HepG2 (cell line): ENCODE data around the gene NUDT17. TPM values are rescaled to one million over a fixed set of nuclear protein-coding genes. Genes with fewer than 3 reads are reported as not detected.

Experiments used
- BCL3 ChIP-seq: sonication (generic); formaldehyde crosslinking; IDR thresholded peaks from 2 replicates; pipeline ENCODE4 v1.5.1; 2020; ENCODE audit warnings: mild to moderate bottlenecking, missing genetic modification reagents, moderate library complexity
- CHD2 ChIP-seq: IDR thresholded peaks from 2 replicates; pipeline ENCODE4 v1.6.1; 2011; ENCODE audit warnings: low read depth, low read length, improper control_type of control experiment
- FOXA3 ChIP-seq: IDR thresholded peaks from 2 replicates; pipeline ENCODE4 v1.6.1; 2016; ENCODE audit warnings: missing genetic modification reagents, missing compliant biosample characterization
- HDAC1 ChIP-seq: sonication (generic); formaldehyde crosslinking; IDR thresholded peaks from 2 replicates; pipeline ENCODE4 v1.5.1; 2020; ENCODE audit warnings: mild to moderate bottlenecking, missing genetic modification reagents
- HMG20A ChIP-seq: IDR thresholded peaks from 2 replicates; pipeline ENCODE4 v1.6.1; 2016; ENCODE audit warnings: borderline replicate concordance
- PITX1 ChIP-seq: sonication (generic); formaldehyde crosslinking; IDR thresholded peaks from 2 replicates; pipeline ENCODE4 v1.5.1; 2020; ENCODE audit warnings: mild to moderate bottlenecking, missing genetic modification reagents
- POGZ ChIP-seq: sonication (generic); formaldehyde crosslinking; IDR thresholded peaks from 2 replicates; pipeline ENCODE4 v1.4.0; 2020; ENCODE audit warnings: mild to moderate bottlenecking, missing genetic modification reagents
- USF2 ChIP-seq, 2 experiments: sonication (generic) in 1 of 2; formaldehyde crosslinking in 1 of 2; IDR thresholded peaks; 2 replicates each; pipeline versions ENCODE4 v1.5.1 to v1.6.1; 2011 to 2020; ENCODE audit warnings: borderline replicate concordance in 1 of 2, low read depth in 1 of 2, low read length in 1 of 2, mild to moderate bottlenecking in 1 of 2, missing genetic modification reagents in 1 of 2, moderate library complexity in 1 of 2
- ZBTB46 ChIP-seq: sonication (generic); formaldehyde crosslinking; IDR thresholded peaks from 2 replicates; pipeline ENCODE4 v1.4.0; 2020; ENCODE audit warnings: mild to moderate bottlenecking, missing genetic modification reagents, borderline replicate concordance
- ZNF460 ChIP-seq: sonication (generic); formaldehyde crosslinking; IDR thresholded peaks from 2 replicates; pipeline ENCODE4 v1.5.1; 2020; ENCODE audit warnings: missing genetic modification reagents, mild to moderate bottlenecking, borderline replicate concordance
- ZNF839 ChIP-seq: sonication (generic); formaldehyde crosslinking; IDR thresholded peaks from 2 replicates; pipeline ENCODE4 v1.4.0; 2020; ENCODE audit warnings: missing genetic modification reagents, mild to moderate bottlenecking, borderline replicate concordance
- polyA plus RNA-seq, 8 experiments: library from polyadenylated mRNA; depleted of rRNA in 3 of 8; stranded (reverse) in 7 of 8; unstranded in 1 of 8; fragments of >200 nt; fragmentation: Illumina TruSeq in 4 of 8; extraction: Trizol in 4 of 8; gene quantifications; 2 replicates each; pipeline versions ENCODE4 v1.2.1 to v1.2.3, GENCODE V29; 2011 to 2016; ENCODE audit warnings: low read depth in 4 of 8, missing spikeins in 1 of 8, mixed read lengths in 1 of 8; ENCODE audit not compliant: insufficient read depth in 1 of 8
- total RNA-seq, 5 experiments: library from RNA; depleted of rRNA; stranded (reverse); fragments of >200 nt; fragmentation: Illumina TruSeq; extraction: Trizol; gene quantifications; 2 replicates each; pipeline ENCODE4 v1.2.3, GENCODE V29; 2016; ENCODE audit warnings: low read depth in 1 of 5
- TF ChIP-seq, protein P1 (sequence below): sonication (generic); formaldehyde crosslinking; IDR thresholded peaks from 2 replicates; pipeline ENCODE4 v1.5.1; 2020; ENCODE audit warnings: mild to moderate bottlenecking, moderate library complexity, missing genetic modification reagents
- TF ChIP-seq, protein P2 (sequence below): sonication (generic); formaldehyde crosslinking; IDR thresholded peaks from 2 replicates; pipeline ENCODE4 v1.4.0; 2020; ENCODE audit warnings: low read depth, mild to moderate bottlenecking, missing genetic modification reagents
- TF ChIP-seq, protein P3 (sequence below): sonication (generic); formaldehyde crosslinking; IDR thresholded peaks from 2 replicates; pipeline ENCODE4 v1.4.0; 2020; ENCODE audit warnings: missing genetic modification reagents

NUDT17 gene
- total and polyA plus RNA-seq, 2 of the 13 experiments (the other 11 are each of a cell fraction or from before 2014, with no cell fraction given) = 2.6 to 5.8 TPM

DNA sequence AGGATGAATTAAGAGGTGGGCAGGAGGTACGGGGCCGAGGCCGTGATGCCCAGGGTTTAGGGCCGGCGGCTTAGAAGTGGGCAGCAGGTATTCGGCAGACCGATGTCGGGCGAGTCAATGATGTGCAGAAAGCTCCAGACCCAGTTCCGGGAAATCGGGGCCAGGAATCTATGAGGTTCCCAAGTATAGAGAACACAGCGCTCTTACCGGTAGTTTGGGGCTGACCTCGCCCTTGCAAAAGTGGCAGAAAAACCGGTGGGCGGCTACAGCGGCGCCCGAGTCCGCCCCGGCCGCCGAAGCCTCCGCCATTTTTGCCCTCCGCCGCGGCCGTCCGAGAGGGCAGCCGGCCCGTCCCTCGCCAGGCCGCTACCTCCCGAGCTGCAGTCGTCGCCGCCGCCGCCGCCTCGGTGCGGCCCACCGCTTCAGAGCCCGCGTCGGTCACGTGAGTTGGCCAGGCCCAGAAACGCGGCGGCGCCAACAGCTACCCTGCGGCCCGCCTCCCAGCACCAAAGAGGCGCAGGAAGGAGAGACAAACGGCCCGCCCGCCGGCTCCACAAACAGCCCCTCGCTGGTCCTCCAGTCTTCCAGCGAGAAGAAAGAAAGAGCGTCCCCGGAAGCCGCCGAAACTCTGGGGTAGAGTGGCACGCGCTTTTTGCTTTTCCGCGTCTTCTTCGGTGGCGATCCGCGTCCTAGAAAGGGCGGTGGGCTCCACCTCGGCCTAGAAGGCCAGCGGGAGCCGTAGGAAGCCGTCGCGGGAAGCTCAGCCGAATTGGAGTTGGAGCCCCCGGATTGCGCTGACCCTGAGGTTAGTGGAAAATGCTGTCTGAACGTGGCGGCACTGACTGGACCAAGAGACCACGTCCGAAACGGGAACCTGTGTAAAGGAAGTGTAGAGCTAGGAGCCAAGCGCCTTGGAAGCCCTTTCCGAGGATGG, 21.6 kb upstream of the NUDT17 start, which contains the start of the genes POLR3C and RNF115 (continued):
- TF ChIP-seq, protein P1, sequence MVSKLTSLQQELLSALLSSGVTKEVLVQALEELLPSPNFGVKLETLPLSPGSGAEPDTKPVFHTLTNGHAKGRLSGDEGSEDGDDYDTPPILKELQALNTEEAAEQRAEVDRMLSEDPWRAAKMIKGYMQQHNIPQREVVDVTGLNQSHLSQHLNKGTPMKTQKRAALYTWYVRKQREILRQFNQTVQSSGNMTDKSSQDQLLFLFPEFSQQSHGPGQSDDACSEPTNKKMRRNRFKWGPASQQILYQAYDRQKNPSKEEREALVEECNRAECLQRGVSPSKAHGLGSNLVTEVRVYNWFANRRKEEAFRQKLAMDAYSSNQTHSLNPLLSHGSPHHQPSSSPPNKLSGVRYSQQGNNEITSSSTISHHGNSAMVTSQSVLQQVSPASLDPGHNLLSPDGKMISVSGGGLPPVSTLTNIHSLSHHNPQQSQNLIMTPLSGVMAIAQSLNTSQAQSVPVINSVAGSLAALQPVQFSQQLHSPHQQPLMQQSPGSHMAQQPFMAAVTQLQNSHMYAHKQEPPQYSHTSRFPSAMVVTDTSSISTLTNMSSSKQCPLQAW (CRISPR knock-in tag) = peak; percentile 87
- TF ChIP-seq, protein P2, sequence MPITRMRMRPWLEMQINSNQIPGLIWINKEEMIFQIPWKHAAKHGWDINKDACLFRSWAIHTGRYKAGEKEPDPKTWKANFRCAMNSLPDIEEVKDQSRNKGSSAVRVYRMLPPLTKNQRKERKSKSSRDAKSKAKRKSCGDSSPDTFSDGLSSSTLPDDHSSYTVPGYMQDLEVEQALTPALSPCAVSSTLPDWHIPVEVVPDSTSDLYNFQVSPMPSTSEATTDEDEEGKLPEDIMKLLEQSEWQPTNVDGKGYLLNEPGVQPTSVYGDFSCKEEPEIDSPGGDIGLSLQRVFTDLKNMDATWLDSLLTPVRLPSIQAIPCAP (CRISPR knock-in tag) = no peak
- TF ChIP-seq CHD2 (no peak), ZNF460 (0 out of 2 replicates have a peak, but pooled peaks have one; percentile 23), PITX1 (CRISPR knock-in tag) (no peak), HDAC1 (CRISPR knock-in tag) (peak; percentile 89), ZNF839 (CRISPR knock-in tag) (no peak), BCL3 (CRISPR knock-in tag) (no peak), HMG20A (CRISPR knock-in tag) (no peak), FOXA3 (CRISPR knock-in tag) (no peak; the same call in 1 of the 2 replicates), POGZ (peak; percentile 41; the same call in 1 of the 2 replicates), USF2 (IDR thresholded peaks at IDR 0.05; ENCODE audit: low read depth, low read length) (peak; percentile 5; the same call in 1 of the 2 replicates), USF2 (CRISPR knock-in tag; IDR thresholded peaks at IDR 0.05; ENCODE audit: borderline replicate concordance) (peak; percentile 74; the same call in 1 of the 2 replicates), ZBTB46 (CRISPR knock-in tag) (no peak)
- TF ChIP-seq, protein P3, sequence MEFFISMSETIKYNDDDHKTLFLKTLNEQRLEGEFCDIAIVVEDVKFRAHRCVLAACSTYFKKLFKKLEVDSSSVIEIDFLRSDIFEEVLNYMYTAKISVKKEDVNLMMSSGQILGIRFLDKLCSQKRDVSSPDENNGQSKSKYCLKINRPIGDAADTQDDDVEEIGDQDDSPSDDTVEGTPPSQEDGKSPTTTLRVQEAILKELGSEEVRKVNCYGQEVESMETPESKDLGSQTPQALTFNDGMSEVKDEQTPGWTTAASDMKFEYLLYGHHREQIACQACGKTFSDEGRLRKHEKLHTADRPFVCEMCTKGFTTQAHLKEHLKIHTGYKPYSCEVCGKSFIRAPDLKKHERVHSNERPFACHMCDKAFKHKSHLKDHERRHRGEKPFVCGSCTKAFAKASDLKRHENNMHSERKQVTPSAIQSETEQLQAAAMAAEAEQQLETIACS = peak; percentile 65
